Endothelial cell of umbilical vein (primary cell): ENCODE measurements around the gene IST1. TPM values are rescaled to one million over a fixed set of nuclear protein-coding genes. Genes with fewer than 3 reads are reported as not detected.

Experiments used
- BruUV-seq: library from RNA; stranded (reverse); fragments of 400-500 nt; replicated peaks from 2 replicates; lab custom pipeline; 2021; lab: Mats Ljungman, UMichigan
- CTCF ChIA-PET: fragments of 300-600, 350-600 bp; sonication (Branson Sonifier 250); formaldehyde crosslinking; loops from one replicate; lab custom pipeline; 2021; ENCODE audit warnings: antibody characterized with exemption, inconsistent platforms; lab: Charles Lee
- POLR2A ChIA-PET: fragments of 300-600, 350-600 bp; sonication (Branson Sonifier 250); formaldehyde crosslinking; loops from one replicate; lab custom pipeline; 2021; ENCODE audit warnings: antibody characterized with exemption, inconsistent platforms; lab: Charles Lee
- DNase-seq: peaks from one replicate; pipeline ENCODE4 v3.0.0-alpha.2; 2011; ENCODE audit warnings: low read depth, low spot score
- FAIRE-seq: peaks from 2 replicates; lab custom pipeline; 2011; peaks lifted over from hg19 to GRCh38; lab: Jason Lieb, UNC
- H2AFZ ChIP-seq: 2 replicates; pipeline ENCODE4 v1.6.0; 2012; ENCODE audit warnings: low read depth, low read length, control low read depth, inconsistent platforms
- H3K27ac ChIP-seq: 2 replicates; pipeline ENCODE4 v1.5.1; 2011; ENCODE audit warnings: low read depth, mild to moderate bottlenecking, control low read depth, low read length, moderate library complexity; ENCODE audit not compliant: insufficient read depth
- H3K27me3 ChIP-seq, 2 experiments: 2 replicates each; pipeline versions ENCODE4 v1.6.0 to v1.6.1; 2011; ENCODE audit warnings: low read length in 2 of 2, mixed read lengths in 1 of 2; ENCODE audit not compliant: control insufficient read depth in 2 of 2, insufficient read depth in 2 of 2
- H3K36me3 ChIP-seq, 2 experiments: 2 replicates in 1 of 2; 3 replicates in 1 of 2; pipeline ENCODE4 v1.5.1; 2011; ENCODE audit warnings: low read length in 2 of 2, mild to moderate bottlenecking in 1 of 2, moderate library complexity in 1 of 2; ENCODE audit not compliant: control insufficient read depth in 2 of 2, insufficient read depth in 2 of 2; ENCODE audit errors: extremely low read depth in 1 of 2
- H3K4me1 ChIP-seq: 3 replicates; pipeline ENCODE4 v1.5.1; 2011; ENCODE audit warnings: mild to moderate bottlenecking, low read length; ENCODE audit not compliant: control insufficient read depth, insufficient read depth; ENCODE audit errors: extremely low read depth
- H3K4me2 ChIP-seq: 2 replicates; pipeline ENCODE4 v1.6.1; 2011; ENCODE audit warnings: low read length, control low read depth, mixed read lengths; ENCODE audit not compliant: insufficient read depth
- H3K4me3 ChIP-seq, 3 experiments: fragments of 200-600 bp in 1 of 3; sonication (generic), shearing (Covaris generic) in 1 of 3; replicated peaks in 1 of 3; 2 replicates each; pipeline ENCODE4 v1.5.1; 2011 to 2016; ENCODE audit warnings: control low read depth in 3 of 3, low read length in 3 of 3, mild to moderate bottlenecking in 2 of 3, inconsistent platforms in 1 of 3, low read depth in 1 of 3, moderate library complexity in 1 of 3; ENCODE audit not compliant: insufficient read depth in 1 of 3
- H3K79me2 ChIP-seq: 2 replicates; pipeline ENCODE4 v1.6.0; 2012; ENCODE audit warnings: low read length, inconsistent platforms; ENCODE audit not compliant: control insufficient read depth, insufficient read depth
- H3K9ac ChIP-seq: replicated peaks from 2 replicates; pipeline ENCODE3; 2011; ENCODE audit warnings: low read length, control low read depth; ENCODE audit not compliant: insufficient read depth; ENCODE audit errors: extremely low read depth
- H3K9me1 ChIP-seq: replicated peaks from 3 replicates; pipeline ENCODE4 v1.6.0; 2011; ENCODE audit warnings: mild to moderate bottlenecking, low read length; ENCODE audit not compliant: control insufficient read depth, insufficient read depth; ENCODE audit errors: extremely low read depth
- H3K9me3 ChIP-seq: replicated peaks from 2 replicates; pipeline ENCODE4 v1.5.1; 2012; ENCODE audit warnings: low read length, inconsistent platforms; ENCODE audit not compliant: control insufficient read depth, insufficient read depth
- H4K20me1 ChIP-seq: replicated peaks from 2 replicates; pipeline ENCODE3; 2011; ENCODE audit warnings: mild to moderate bottlenecking, low read length; ENCODE audit not compliant: control insufficient read depth, insufficient read depth; ENCODE audit errors: extremely low read depth
- CTCF ChIP-seq, 2 donors: IDR thresholded peaks; 1 replicate in 1 of 2; 2 replicates in 1 of 2; pipeline ENCODE4 v1.5.1; 2011; ENCODE audit warnings: low read length in 2 of 2, mild to moderate bottlenecking in 2 of 2, moderate library complexity in 2 of 2, control low read depth in 1 of 2, inconsistent platforms in 1 of 2, low read depth in 1 of 2; ENCODE audit not compliant: insufficient read depth in 1 of 2; ENCODE audit errors: extremely low read depth in 1 of 2
- EZH2 ChIP-seq: IDR thresholded peaks from 2 replicates; pipeline ENCODE4 v1.6.1; 2012; ENCODE audit warnings: borderline replicate concordance, low read depth, mild to moderate bottlenecking, moderate library complexity, low read length, inconsistent platforms; ENCODE audit not compliant: severe bottlenecking
- FOS ChIP-seq: IDR thresholded peaks from 2 replicates; pipeline ENCODE4 v1.6.1; 2011; ENCODE audit warnings: mild to moderate bottlenecking, low read length, moderate library complexity, borderline replicate concordance; ENCODE audit not compliant: insufficient read depth
- GATA2 ChIP-seq: IDR thresholded peaks from 2 replicates; pipeline ENCODE4 v1.7.0; 2011; ENCODE audit warnings: low read depth, mild to moderate bottlenecking, moderate library complexity, mixed read lengths, low read length; ENCODE audit not compliant: insufficient read length, insufficient read depth
- JUN ChIP-seq: IDR thresholded peaks from 2 replicates; pipeline ENCODE4 v1.6.1; 2011; ENCODE audit warnings: borderline replicate concordance, low read depth; ENCODE audit not compliant: insufficient read length, insufficient read depth
- MYC ChIP-seq: IDR thresholded peaks from one replicate; pipeline ENCODE4 v1.6.1; 2011; ENCODE audit warnings: mild to moderate bottlenecking, low read depth, low read length
- POLR2A ChIP-seq: IDR thresholded peaks from 2 replicates; pipeline ENCODE4 v1.6.1; 2012; ENCODE audit warnings: low read depth, mild to moderate bottlenecking, control low read depth, low read length
- POLR2AphosphoS5 ChIP-seq: IDR thresholded peaks from 2 replicates; pipeline ENCODE4 v1.6.1; 2012; ENCODE audit warnings: low read depth, mild to moderate bottlenecking, control low read depth, low read length, moderate library complexity; ENCODE audit not compliant: insufficient read depth
- dilution Hi-C: fragments of 300-500 bp; cut with MboI; formaldehyde crosslinking; loops from one replicate; pipeline ENCODE4 v1.15.0; 2019; ENCODE audit warnings: low sequenced_read_pairs; ENCODE audit not compliant: extremely low pct_ligation_motif_present
- intact Hi-C: fragments of 100-400 bp; cut with micrococcal nuclease; formaldehyde crosslinking; loops from one replicate; pipeline ENCODE4 v1.10.0; 2022
- polyA plus RNA-seq, 4 experiments: library from polyadenylated mRNA; depleted of rRNA in 3 of 4; stranded (reverse) in 3 of 4; unstranded in 1 of 4; fragments of >200 nt; gene quantifications; 2 replicates each; pipeline versions ENCODE4 v1.2.1 to v1.2.3, GENCODE V29; 2011 to 2012; ENCODE audit warnings: missing spikeins in 1 of 4
- total RNA-seq: library from RNA; stranded (reverse); gene quantifications from 2 replicates; pipeline ENCODE4 v1.2.3, GENCODE V29; 2021
- TF ChIP-seq, protein P1 (sequence below): IDR thresholded peaks from 2 replicates; pipeline ENCODE4 v1.6.1; 2011; ENCODE audit not compliant: insufficient read depth, insufficient read length

The IST1 gene
- total and polyA plus RNA-seq, 2 donors (not counting 3 experiments of a cell fraction or from before 2014, with no cell fraction given), result 145 to 165 TPM

DNA sequence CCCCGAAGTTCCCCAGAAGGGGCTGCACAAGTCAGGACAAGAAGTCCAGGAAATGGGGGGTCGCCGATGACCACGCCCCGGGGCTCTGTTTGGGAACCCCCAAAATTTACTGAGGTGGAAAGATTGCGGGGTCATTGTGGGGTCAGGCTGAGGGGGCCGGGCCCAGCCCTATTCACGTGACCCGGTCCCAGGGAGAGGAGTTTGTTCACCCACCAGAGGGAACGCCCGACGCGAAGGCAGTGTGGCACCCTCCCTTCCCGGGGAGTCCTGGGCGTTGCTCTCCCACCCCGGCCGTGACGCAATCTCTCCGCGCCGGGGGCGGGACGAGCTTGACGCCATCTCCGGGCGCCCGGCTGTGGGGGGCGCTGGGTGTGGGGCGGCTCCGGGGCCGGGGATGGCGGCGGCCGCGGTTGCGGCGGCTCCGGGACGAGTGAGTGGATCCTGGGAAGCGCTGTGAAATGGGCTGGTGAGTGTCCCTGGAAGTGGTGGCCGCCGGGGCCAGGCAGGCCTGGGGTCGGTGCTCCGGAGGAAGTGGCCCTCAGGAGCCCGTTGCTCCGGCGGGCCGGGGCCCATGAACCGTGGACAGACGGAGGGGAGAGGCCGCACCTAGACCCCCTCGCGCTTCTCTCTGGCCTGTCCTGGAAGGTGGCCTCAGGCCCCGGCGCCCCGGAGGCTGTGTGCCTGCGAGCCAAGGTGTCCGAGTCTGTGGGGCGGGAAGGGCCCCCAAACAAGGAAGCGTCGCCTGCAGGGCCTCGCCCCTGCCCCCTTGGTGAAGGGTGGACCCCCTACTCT lies 49.5 kb upstream of the IST1 start, which contains the start of gene ATXN1L:
ATXN1L (plus strand) TSS at position 338 of the 792 bp plus-strand sequence. CDS start 3,765 bp downstream, outside the sequence.
- intact Hi-C loops, result loop anchor here (1.0 to 5.0 kb wide), 4 partner anchors 36 to 116 kb away; partner anchors contain the start of genes AP1G1 and IST1
- H3K4me3 ChIP-seq, result peak within 1 kb of the TSS; percentile 70 to 91 (median 83)
- DNase-seq (peak; percentile 71), FAIRE-seq (peak; percentile 75)
- BruUV-seq, result no TSS peak
- peak; percentile 93 for TF ChIP-seq POLR2A
- peak; percentile 92 for TF ChIP-seq POLR2AphosphoS5
- TF ChIP-seq FOS, result no peak
- dilution Hi-C loops, result loop anchor here (10.0 kb wide), 1 partner anchor 61 kb away; no protein-coding TSS in a partner anchor
- ChIA-PET POLR2A (no interaction called here), CTCF (interaction anchor here (0.6 to 1.6 kb wide), 3 partner anchors 37 to 116 kb away, joined by 3 to 6 read pairs (median 5); no protein-coding TSS in a partner anchor)
- no peaks in the 10 kb centered on the region for H3K27me3 ChIP-seq
- peak within 1 kb of the TSS; percentile 99 for H2AFZ ChIP-seq
- H3K4me2 ChIP-seq, result peak within 1 kb of the TSS; percentile 95
- peaks cover 6 to 16% of the 10 kb centered on the region in 2 experiments for H3K36me3 ChIP-seq
- peaks cover 24% of the 10 kb centered on the region for H3K79me2 ChIP-seq
- no peaks in the 10 kb centered on the region for H4K20me1 ChIP-seq
- no peaks in the 10 kb centered on the region for H3K9me3 ChIP-seq
- H3K9ac ChIP-seq, result peak within 1 kb of the TSS; percentile 95
- peaks cover 12% of the 10 kb centered on the region for H3K4me1 ChIP-seq
- H3K27ac ChIP-seq, result peak within 1 kb of the TSS; percentile 88
- no peaks in the 10 kb centered on the region for H3K9me1 ChIP-seq

GRCh38 chr16:71846431-71846830 lies 48.9 kb upstream of the IST1 start:
- TF ChIP-seq, protein P1, sequence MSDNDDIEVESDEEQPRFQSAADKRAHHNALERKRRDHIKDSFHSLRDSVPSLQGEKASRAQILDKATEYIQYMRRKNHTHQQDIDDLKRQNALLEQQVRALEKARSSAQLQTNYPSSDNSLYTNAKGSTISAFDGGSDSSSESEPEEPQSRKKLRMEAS, result no peak
- TF ChIP-seq POLR2A (no peak), POLR2AphosphoS5 (no peak), GATA2 (no peak), MYC (no peak), FOS (no peak), EZH2 (no peak), CTCF (IDR thresholded peaks at IDR 0.05; ENCODE audit: extremely low read depth in 1 of 2, insufficient read depth in 1 of 2, low read depth in 1 of 2, low read length in 2 of 2) (no peak), JUN (no peak)
- Histone ChIP-seq H3K9me1 (no peaks in the 10 kb centered on the region), H3K4me3 (peak overlapping the region; percentile 70 to 91 (median 83)), H3K9me3 (no peaks in the 10 kb centered on the region), H3K4me2 (peak overlapping the region; percentile 92), H4K20me1 (no peaks in the 10 kb centered on the region), H3K4me1 (peaks cover 12% of the 10 kb centered on the region), H3K79me2 (peaks cover 24% of the 10 kb centered on the region), H3K27me3 (no peaks in the 10 kb centered on the region), H3K36me3 (peaks cover 9 to 22% of the 10 kb centered on the region in 2 experiments), H3K27ac (peak overlapping the region; percentile 88), H3K9ac (peak overlapping the region; percentile 95), H2AFZ (peak overlapping the region; percentile 99)
- dilution Hi-C loops (loop anchor here (10.0 kb wide), 1 partner anchor 62 kb away; no protein-coding TSS in a partner anchor), intact Hi-C loops (loop anchor here (1.0 to 5.0 kb wide), 3 partner anchors 36 to 116 kb away; partner anchors contain the start of gene IST1)
- FAIRE-seq (peak; percentile 50), DNase-seq (peak; percentile 21)
- CTCF ChIA-PET, result interaction anchor here (0.6 to 1.1 kb wide), 2 partner anchors 36 to 115 kb away, joined by 3 to 6 read pairs; no protein-coding TSS in a partner anchor
- BruUV-seq, result no TSS peak
- POLR2A ChIA-PET, result interaction anchor here (0.7 kb wide), 1 partner anchor 11 kb away, joined by 3 read pairs; no protein-coding TSS in a partner anchor
